HG02642 (cell line): Measurements from ENCODE around the gene NPTX1.
A peak's percentile ranks its signal among the peaks of the same experiment; 100 is the strongest.

Source experiments
- ATAC-seq: cut with Tn5 transposase; IDR thresholded peaks from one replicate; pipeline ENCODE4 v1.9.1; 2021; ENCODE audit warnings: mild to moderate bottlenecking; ENCODE audit not compliant: unreplicated experiment, poor library complexity

The NPTX1 gene

DNA sequence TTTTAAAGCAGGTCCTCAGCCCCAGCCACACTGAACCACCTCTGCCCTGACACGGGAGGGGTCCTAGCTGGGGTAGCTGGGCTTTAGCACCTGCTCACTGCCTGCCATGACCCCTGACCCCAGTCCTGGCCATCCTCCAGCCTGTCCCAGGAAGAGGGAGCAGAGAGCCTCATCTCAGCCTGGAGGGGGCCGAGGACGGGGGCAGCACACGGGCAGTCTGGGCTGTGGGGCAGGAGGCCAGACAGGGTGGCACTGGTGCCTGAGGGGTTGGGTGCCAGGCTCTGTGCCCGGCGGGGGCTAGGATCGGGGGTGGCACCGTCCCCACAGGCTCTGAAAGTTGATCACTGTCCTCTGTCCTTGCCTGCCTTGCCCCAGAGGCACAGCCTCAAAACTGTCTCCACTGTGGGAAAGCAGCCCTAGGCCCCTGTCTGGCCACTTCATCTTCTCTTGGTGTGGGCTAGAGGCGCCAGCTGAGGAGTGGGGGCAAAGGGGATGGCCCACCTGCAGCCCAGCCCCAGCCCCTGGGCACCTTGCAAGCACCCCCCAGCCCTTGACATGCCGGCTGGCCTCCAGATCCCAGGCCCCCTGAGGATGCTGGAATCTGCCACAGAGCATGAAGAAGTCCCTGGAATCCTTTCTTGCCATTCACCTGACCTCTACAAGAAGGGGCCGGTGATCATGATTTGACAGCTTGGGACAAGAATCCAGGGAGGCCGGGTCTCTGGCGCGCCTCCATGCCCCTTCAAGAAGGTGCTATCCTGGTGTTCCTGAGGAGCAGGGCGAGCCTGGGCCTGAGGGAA is 45.8 kb downstream of the NPTX1 start:
- ATAC-seq, result no peak

DNA sequence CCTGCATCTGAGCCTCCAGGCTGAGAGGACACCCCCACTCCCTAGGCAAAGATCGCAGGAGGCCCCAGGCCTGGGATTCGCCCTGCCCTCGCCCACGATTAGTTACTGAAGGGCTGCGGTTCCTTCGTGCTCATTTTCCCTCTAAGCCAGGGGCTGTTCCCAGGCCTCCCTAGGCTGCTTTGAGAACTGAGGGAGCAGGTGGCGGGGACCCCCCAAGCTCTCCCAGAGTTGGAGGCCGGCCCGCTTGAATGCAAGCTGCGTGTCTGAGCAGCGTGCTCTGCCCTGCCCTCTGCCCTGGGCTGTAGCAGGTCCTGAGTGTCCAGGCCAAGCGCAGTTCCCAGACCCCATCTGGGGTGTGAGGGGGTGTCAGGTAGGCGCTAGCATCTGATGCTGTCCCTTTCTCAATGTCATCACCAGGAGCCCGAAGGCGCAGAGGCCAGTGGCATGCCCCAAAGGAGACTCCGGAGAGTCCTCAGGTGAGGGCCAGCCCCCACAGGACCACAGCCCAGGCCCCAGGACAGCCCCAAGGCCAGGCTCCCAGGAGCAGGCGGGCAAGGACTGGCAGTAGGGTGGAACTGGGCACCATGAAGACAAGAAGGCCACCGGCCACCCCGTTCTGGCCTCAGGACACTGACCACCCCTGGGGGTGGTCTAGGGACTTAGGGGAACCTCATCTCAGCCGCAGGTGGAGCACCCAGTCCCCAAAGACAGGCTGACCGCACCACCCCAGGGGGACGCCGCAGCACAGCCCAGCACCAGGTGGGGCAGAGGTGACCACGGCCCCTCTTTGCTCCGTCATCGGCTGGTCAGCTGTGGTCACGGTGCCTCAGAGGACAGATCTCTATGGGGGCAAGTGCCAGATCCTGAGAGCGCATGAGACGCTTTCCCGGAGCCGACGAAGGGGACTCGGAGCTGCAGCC is 46.8 kb downstream of the NPTX1 start:
- no peak for ATAC-seq

DNA sequence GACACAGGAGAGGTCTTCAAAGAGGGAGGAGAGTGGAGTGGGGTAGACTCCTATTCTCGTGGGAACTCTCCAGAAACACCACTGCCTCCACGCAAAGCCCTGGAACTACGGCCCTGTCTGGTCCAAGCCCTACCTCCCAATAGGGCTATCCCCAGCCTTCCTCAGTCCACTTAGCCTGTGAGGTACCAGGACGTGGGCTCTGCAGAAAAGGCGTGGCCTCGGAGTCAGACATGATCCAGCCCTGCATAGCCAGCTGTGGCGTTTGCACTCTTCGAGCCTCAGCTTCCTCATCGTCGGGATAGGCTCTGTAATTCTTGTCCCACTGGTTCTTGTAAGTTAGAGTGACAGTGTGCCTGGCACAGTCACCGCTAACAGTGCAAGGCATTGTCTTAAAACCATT is 47.6 kb downstream of the NPTX1 start:
- ATAC-seq, result no peak

DNA sequence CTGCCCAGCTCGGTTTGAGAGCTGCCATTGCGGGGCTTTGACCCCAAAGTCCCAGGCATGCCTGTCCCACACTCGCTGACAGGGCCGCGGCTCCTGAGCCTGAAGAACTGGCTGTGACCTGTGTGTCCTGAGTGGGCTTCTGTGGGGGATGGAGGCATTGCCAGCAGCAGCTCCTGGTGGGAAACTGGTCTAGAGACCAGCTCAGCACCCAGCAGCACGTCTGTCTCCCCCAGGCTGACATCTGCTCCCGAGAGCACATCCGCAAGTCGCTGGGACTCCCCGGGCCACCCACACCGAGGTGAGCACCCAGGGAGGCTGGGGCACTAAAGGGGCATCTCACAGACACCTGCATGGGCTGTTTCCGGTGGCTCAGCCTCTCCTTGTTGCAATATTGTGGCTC is 48.0 kb downstream of the NPTX1 start:
- no peak for ATAC-seq

DNA sequence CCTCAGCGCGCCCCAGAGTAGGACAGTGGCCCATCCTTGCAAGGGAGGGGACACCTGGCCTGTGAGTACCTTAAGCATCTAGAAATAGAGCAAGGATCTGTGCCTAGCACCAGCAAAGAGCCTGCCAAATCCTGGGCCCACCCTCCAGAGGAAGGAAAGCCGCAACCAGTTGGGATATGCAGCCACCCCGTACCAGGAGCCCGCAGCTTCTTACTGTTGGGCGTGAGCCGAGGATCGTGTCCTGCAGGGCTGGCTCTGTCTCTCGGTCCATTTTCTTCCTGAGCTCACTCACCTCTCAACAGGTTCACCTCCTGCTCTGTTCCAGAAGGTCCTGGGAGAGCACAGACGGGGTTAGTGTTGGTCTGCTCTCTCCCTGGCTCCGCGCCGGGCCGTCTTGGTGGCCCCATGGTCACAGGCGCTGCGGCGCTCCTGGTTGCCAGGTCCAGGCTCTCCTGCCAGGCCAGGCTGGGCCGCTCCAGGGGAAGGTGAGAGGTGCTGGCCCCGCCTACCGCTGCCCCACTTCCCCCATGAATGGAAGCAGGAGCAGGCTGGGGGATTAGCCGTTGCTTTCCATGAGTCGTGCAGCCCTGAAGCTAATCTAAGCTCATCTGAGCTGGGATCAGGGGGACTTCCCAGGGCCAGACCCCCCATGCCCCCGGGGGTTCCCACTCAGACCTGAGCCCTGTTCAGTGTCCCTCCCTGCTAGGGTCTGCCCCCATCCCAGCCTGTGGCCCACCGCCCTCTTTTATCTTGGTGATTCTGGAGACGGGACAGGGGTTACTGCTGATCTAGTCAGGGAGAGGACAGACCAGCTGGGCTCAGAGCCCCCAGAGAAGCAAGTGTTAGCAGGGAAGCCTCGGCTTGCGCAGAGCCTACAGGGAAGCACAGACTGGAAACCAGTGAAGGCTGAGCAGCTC is 48.8 kb downstream of the NPTX1 start:
- ATAC-seq, result no peak

DNA sequence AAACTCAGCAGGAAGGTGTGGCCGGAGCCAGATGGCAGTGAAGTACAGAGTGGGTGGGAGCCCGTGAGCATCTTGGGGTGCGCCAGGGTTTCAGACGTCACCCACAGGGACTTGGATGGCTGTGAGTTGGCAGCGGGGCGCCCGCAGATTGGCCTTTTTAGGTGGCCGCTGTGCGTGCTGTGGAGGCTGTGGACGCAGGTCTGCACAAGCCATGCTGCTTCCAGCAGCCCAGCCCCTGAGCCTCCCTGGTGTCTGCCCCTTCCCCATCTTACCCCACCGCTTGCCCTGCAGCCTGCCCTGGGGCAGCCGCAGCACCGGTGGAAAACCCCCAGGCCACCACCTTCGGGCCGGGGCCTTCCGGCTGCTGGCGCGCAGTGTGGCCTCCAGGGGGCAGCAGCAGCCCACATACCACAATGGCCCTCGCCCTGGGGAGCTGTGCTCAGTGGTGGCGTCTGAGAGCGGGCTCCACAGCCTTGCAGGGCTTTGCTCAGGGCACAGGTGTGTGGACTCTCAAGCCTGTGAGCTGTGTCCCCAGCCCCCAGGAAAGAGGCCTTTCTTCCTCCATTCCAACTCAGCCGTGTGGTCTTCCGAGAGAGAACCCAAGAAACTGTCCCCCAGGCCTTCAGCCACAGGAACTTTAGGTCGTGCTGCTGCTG is 49.6 kb downstream of the NPTX1 start:
- peak; percentile 58 for ATAC-seq

DNA sequence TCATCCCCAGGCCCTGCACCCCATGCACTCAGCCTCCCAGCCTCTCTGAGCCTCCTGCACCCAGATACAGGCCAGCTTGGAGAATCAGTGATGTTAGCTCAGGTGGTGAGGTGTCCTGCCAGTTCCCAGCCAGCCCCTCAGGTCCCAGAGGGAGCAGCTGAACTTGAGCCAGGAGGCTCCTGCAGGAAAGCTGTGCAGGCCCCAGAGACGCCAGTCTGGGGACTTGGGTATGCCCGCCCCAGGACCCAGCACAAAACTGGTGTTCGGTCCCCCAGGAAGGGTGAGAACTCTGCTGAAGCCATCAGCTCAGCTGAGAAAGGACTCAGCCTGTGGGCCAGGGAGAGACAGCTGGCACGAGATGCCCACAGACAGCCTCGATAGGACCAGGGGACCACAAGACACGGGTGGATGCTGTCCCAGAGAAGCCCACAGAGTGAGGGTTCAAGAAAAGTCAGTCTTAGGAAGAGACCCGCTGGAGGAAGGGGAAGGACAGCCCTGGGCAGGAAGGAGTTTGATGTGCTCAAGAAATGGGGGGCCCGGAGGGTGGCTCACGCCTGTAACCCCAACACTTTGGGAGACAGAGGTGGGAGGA is 50.5 kb downstream of the NPTX1 start:
- ATAC-seq, result no peak

DNA sequence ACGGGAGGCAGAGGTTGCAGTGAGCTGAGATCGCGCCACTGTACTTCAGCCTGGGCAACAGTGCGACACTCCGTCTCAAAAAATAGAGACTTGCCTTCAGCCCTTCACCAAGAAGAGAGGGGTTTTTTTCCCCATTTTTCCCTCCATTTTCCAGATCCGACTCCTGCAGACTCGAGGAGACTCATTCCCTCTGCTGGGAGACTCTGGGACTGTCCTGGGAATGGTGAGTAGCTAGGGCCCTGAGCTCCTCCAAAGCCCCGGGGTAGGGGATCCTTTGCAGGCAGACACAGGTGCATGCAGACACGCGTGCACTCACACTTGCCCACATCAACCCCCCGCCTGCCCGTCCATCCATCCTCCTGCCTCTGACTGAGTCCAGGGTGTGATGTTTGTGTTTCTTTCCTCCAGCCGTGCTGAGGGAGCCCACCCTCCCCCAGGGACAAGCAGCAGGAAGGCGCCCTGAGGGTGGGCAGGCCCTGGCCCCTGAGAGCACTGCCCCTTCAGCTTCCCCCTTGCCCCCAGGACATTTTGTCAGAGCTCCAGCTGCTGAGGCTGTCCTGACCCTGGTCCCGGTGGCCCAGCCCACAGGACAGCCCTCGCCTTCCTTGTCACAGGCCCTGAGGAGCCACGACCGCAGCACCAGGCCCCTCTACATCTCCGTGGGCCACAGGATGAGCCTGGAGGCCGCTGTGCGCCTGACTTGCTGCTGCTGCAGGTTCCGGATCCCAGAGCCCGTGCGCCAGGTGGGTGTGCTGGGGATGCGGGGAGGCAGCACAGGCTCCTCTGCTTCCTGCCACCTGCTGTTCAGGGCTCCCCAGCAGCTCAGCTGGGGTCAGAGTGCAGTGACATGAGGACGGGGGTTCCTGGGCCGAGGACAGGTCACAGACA is 51.3 kb downstream of the NPTX1 start:
- ATAC-seq, result no peak

DNA sequence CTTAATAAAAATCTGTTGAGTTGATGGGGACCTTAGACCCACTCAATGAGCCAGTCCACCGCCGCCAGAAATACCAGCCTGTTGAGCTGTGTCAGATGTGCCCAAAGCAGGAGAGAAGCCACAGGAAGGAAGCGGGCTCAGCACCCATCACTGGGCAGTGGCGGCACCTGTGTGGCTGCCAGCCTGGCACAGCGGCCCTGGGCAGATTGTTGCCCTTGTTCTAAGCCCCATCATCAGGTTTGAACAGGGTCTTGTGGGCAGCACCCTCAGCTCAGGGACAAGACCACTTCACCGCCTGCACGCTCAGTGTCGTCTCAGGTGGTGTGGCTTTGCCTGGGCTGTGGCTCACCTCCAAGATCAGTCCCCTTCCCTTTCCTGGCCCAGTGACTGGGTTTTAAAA is 52.1 kb downstream of the NPTX1 start:
- no peak for ATAC-seq

DNA sequence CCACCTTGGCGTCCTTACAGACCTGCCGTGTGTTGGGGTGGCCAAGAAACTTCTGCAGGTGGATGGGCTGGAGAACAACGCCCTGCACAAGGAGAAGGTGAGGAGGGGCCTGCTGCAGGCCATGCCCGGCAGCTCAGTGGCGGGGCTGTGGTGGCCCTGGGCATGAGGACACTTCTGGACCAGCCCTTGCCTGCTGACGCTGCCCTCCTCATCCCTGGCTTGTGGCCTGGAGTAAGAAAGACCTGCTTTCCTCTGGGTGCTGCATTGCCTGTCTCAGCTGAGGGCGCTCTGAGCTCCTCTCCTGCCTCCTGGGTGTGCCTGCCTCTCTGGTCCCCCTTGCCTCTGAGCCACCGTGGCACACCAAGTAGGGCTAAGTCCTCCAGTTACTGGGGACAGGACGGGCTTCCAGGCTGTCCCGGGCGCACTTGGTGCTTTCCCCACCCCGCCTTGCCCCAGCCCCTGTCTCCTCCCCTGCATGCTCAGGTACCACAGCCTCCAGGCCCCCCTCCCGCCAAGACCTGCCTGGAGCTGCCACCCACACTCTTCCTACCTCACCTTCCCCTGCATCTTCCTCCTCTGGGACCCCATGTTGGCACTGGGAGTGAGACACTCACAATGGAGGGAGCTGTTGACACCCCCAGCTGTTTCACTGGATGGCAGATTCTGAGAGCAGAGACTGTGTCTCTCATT is 52.7 kb downstream of the NPTX1 start:
- no peak for ATAC-seq

DNA sequence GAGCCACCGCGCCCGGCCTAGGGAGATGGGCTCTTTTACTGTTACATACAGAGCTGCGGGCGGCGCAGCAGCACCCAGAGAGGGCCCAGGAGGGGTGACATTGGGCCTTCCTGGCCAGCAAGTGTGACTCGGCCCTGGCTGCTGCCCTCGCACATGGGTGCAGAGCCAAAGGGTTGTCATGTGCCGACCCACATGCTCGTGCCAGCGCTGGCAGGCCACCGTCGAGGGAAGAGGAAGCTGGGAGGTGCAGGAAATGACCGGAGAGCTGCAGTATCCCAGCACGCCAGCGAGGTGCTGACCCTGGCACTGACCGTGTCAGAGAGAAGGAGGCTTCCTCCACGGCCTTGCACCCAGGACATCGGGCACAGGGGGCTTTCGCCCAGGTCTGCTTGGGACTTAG is 53.4 kb downstream of the NPTX1 start:
- ATAC-seq, result no peak

DNA sequence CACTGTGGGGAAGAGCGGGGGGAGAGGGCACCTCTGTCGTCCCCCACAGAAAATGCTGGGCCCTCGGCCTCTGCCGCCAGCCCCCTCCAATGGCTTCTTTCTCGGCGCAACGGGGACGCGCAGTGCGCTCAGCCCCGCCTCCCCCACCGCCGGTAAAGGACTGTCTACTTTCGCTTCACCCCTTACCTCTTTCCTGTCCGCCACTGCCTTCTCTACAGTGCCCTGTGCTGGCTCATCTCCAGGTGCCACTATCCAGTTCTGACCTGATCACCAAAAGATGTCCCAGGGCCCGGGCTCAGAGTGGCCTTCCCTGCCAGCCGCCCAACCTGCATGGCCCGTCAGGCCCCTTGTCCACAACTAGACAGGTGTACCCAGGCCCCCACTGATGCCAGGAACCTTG is 54.1 kb downstream of the NPTX1 start:
- no peak for ATAC-seq

DNA sequence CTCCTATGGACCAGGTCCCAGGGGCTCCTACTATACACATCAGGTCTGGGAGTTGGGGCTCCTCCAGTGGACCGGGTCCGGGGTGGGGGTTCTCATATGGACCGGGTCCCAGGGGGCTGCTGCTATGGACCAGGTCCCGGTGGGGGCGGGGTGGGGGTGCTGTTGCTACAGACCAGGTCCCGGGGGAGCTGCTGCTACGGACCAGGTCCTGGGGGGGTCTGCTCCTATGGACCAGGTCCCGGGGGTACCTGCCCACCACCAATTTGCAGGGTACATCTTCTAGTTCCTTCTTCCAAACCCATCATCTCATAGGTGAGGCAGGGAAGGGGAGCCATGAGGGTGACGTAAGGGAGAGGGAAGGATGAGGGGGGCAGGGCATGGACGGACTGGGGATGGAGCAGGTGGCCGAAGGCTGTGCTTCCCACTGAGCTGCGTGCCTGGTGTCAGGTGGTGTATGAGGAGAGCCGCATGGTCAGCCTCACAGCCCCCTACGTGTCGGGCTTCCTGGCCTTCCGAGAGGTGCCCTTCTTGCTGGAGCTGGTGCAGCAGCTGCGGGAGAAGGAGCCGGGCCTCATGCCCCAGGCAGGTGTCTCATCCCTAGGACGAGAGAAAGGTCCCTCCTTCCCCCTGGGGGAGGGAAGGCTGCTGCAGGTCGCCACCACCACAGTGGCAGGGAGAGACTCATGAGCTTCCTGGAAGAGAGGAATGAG is 54.9 kb downstream of the NPTX1 start:
- no peak for ATAC-seq

DNA sequence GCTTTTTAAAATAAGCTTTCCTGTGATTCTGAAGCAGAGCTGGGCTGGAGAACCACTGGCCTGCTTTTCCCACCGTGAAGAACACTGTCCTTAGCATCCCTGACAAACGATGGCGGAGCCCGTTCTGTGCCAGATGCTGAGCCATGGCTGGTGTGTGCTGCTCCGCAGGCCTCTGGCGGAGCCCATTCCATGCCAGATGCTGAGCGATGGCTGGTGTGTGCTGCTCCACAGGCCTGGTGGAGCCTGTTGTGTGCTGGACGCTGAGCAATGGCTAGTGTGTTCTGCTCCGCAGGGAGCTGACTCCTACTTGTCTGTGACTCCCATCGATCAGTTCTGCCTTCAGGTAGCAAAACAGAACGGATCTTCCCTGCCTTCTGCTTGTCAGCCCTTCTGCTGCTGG is 57.2 kb downstream of the NPTX1 start:
- no peak for ATAC-seq

DNA sequence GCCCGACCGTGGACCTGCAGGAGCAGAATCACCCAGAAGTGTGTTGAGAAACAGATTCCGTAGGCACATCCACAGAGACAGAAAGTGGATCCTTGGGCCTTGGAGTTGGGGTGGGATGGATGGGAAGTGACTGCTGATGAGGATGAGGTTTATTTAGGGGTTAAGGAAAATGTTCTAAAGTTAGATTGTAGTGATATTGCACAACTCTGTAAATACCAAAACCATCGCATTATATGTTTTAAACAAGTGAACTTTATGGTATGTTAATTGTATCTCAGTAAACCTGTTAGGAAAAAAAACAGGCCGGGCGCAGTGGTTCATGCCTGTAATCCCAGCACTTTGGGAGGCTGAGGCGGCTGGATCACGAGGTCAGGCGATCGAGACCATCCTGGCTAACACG is 57.8 kb downstream of the NPTX1 start:
- no peak for ATAC-seq
